OCI-LY7 (cell line): Measurements from ENCODE around the gene WDR7.

ENCODE experiments used
- CTCF ChIP-seq: fragments of 200-600 bp; sonication (generic); conservative IDR thresholded peaks from 2 replicates; pipeline ENCODE4 v1.5.1; 2014; ENCODE audit warnings: mild to moderate bottlenecking, antibody characterized with exemption, low read length, moderate library complexity, mixed read lengths
- EZH2phosphoT487 ChIP-seq: fragments of 200-600 bp; sonication (generic); IDR thresholded peaks from 2 replicates; pipeline ENCODE4 v1.6.1; 2018; ENCODE audit warnings: low read depth, borderline replicate concordance, mild to moderate bottlenecking, mixed run types, antibody characterized with exemption, low read length, moderate library complexity, mixed read lengths

- TF ChIP-seq CTCF (no peak), EZH2phosphoT487 (no peak)
These were observed 367.7 kb downstream of the WDR7 start for GRCh38 chr18:57018845-57019244.
